SHP77 treated with DMSO at 0.1 percent for 48 hours (cell line): ENCODE measurements around the gene DDX60.
"Not testable (repeated sequence)": the region's sequence is repeated elsewhere in the genome, so short reads cannot be mapped to it uniquely, and the experiment has no call there.

ENCODE experiments used
- DNase-seq: peaks from one replicate; lab custom pipeline; 2025; lab: John Stamatoyannopoulos, UW

Gene DDX60

GRCh38 chr4:168318266-168318895 is at the start of gene DDX60:
DDX60 (minus strand) TSS chr4:168318752; CDS start chr4:168311259, 7,493 bp downstream.
- DNase-seq: no peak

- DNase-seq: no peak
Measured at GRCh38 chr4:168367065-168367464, 48.5 kb upstream of the DDX60 start.

GRCh38 chr4:168362025-168362401 is 43.5 kb upstream of the DDX60 start:
- DNase-seq: no peak

- DNase-seq: no peak
Measured at GRCh38 chr4:168361365-168362024, 42.9 kb upstream of the DDX60 start.

GRCh38 chr4:168360271-168360670 is 41.7 kb upstream of the DDX60 start:
- DNase-seq: no peak

DNA sequence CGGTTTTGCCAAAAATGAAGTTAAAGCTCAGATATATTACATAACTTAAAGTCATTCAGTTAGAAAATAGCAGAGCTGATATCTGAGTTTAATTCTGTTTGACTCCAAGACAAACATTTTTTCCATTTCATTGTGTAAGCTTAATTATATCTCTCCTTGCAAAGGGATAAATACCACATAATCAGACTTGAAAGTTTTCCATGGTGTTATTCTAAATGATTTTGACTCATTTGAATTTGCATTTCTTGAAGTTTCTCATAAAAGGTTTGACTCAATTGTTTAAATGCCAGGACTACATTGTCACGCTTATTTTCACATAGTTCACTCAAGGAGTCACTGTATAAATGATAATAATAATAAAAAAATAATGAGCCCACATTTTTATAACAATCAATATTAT is 39.4 kb upstream of the DDX60 start:
- no peak for DNase-seq

- DNase-seq: no peak
Measured at GRCh38 chr4:168353746-168354145, 35.2 kb upstream of the DDX60 start.

DNA sequence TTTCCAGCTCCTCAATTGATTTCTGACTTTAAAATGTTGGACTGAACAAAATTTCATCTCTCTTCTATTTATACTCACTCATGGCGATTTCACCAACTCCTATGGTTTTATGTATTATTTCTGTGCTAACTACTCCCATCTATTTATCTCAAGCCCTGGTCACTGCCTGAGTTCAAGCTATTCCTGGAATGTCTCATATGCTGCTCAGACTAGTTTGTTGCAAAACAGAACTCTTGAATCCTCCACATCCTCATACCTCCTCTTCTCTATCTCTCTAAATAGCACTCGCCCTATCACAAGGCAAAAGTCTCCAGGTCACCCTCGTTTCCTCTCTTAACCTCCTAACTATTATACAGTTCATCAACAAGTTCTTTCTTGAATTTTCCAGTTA is 19.0 kb upstream of the DDX60 start:
- no peak for DNase-seq

DNA sequence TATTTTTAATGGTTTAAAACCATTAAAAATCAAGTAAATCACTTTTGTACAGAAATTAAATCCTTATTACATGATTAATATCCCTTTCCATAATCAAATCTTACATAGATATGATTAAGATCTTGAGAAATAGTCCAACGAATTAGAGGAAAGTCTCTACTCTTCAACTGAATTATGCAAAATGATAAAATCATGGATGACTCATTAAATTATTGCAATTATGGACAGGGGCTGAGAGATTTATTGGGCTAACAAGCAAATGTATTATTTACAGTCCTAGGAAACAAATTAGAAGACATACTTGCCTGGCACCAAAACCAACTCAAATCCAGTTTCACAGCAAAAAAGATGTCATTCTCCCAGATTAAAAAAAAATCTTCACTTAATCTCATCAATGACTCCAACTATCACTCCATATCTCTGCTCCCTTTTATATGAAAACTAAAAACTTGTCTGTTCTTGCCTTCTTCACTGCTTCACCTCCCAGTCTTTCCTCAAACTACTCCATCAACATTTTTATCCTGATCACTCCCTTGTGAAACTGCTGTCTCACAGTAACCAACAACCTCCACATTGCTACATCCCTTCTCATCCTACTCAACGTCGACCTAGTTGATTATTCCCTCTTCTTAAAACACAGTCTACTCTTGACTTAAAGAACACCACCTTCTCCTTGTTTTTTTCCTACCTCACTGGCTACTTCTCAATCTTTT is 18.4 kb upstream of the DDX60 start:
- no peak for DNase-seq

GRCh38 chr4:168335621-168336020 is 17.1 kb upstream of the DDX60 start:
- no peak for DNase-seq

DNA sequence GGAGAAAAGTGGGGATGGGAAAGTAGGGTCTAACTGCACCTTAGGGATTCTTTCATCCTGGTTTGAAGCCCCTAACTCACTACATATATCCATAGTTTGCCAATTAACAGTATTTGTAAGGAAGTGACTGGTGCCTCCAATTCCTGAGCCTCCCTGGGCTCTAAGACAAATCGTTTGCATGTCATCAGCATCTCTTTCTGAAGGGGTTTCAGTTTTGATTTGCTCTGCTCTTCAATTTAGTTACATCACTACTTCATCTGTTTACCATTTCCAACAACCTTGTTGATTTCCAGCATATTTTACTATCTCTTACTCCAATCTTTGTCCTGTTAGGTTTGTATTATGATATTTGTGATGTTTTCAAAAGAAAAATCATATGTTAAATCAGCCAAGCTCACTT is 15.5 kb upstream of the DDX60 start:
- no peak for DNase-seq

GRCh38 chr4:168330575-168330974 is 12.0 kb upstream of the DDX60 start:
- not testable (repeated sequence) for DNase-seq

DNA sequence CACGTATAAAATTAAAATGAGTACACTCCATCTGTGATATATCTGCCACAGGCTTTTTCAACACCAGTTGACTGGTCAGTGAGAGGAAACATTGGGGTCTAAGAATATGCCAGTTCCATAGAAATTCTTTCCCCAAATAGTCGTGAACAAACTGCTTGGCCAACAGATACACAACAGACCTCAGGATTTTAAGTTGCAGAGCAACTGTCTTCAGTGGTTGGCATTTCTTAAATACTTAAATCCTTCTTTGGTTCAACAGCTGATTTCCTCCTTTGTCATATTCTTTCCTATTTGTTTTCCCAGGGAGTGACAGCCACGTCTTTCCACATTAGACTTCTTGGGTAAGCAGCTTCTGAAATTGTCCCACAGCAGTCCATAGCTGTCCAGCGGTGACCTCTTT is 7.0 kb upstream of the DDX60 start:
- DNase-seq: no peak

DNA sequence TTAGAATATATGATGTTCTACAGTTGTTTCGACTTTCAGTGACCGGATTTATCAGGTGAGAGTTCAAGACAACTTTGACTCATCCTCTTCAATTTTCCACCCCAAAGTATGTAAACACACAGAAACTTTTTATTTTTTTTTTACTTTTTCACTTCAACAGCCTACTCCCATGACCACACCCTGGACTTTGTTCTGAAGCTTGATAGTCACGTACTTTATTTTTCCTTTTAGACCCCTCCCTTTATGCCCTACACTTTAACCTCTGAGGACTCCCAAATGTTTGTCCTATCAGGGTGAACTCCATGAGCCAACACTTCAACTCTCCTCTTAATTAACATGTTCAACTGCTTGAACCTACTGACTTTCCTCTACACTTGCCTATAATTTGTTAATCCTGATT is 2.5 kb upstream of the DDX60 start:
- DNase-seq: no peak

DNA sequence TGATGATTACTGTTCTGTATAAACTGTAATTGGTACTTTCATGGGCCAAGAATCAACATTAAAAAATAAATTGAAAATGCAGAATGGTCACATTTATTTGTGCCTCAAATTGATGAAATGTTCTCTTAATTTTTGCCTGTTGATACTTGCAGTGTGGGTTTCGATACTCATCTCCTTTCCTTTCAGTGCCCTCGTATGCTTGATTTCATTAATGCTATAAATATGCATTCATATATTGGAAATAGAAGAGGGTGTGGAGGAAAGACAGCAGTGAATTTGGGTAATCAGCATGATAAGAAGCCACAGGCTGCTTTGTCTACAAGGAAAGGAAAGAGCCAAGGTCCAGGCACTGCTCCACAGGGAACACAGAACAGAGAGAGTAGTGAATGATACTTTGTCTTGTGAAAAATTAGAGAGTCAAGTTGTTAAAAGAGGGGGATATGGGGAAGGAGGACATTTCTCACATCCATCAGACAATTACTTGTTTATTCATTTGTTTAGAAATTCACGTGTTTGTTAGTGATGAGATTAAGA is 1.0 kb upstream of the DDX60 start:
- DNase-seq: no peak

DNA sequence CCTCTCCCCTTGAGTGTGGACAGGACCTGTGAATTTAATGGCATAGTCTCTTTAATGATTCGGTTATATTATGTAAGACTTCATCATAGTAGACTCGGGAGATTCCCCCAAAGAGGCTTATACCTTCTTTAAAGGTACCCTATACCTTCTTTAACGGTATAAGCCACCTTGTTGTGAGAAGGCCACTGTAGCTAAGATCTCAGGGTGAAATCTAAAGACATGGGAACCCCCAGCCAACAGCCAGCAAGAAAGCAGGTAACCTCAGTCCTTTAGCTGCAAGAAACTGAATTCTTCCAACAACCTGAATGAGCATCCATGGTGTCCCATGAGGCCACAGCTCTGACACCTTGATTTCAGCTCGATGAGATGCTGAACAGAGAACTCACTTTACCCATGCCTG is 931 bp downstream of the DDX60 start:
- DNase-seq: no peak

- DNase-seq: no peak
Measured at GRCh38 chr4:168309781-168310180, 8.8 kb downstream of the DDX60 start.

GRCh38 chr4:168308912-168309311 is 9.6 kb downstream of the DDX60 start:
- no peak for DNase-seq

DNA sequence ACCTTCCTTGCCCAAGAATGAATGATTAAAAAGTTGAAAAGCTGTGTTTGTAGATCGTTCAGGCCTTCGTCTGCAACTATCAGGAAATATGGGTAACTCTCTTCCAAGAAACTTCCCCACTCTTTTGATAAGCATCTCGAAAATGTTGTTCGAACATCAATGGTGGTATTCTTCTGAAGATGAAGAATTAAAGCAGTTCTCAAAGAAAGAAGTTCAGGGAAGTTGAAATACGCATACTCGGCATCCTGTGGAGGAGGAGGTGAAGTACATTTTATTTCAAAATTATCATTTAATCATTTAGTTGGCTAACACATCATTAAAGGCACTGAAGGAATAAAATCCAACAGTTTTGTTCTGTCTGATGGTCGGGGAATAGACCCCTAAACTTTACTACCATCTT is 12.1 kb downstream of the DDX60 start:
- no peak for DNase-seq

GRCh38 chr4:168304744-168305459 is 13.7 kb downstream of the DDX60 start:
- no peak for DNase-seq

GRCh38 chr4:168303430-168303829 is 15.1 kb downstream of the DDX60 start:
- DNase-seq: not testable (repeated sequence)

DNA sequence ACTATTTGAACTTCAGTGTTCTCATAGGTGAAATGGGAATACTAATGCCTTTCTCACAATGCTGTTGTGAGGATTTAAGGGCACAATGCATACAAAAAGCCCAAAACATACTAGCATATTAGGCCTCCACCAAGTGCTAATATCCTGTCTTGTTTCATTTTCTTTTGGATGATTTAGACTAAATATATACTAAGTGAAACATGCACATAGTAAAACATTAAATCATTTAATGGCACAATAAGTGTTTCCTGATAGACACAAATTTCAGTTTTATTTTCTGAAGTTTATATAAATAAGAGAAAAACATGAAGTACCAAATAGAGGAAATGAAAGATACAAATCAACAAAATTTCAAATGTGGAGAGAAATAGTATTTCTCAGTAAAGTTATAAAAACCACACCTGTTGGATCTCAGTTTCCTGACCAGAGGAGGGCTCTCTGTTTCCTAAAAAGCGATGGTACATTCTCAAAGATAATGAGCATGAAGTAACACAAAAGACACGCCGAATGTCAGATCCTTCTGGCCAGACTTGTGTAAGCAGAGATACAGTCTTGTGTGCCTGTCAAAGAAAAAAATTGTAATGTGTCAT is 25.1 kb downstream of the DDX60 start:
- DNase-seq: no peak
